GM21526 (cell line): ENCODE measurements around the gene N4BP2L1.

Source experiments
- ATAC-seq: cut with Tn5 transposase; IDR thresholded peaks from one replicate; pipeline ENCODE4 v1.9.1; 2021; ENCODE audit warnings: moderate library complexity; ENCODE audit not compliant: unreplicated experiment, low FRiP score

N4BP2L1 gene

DNA sequence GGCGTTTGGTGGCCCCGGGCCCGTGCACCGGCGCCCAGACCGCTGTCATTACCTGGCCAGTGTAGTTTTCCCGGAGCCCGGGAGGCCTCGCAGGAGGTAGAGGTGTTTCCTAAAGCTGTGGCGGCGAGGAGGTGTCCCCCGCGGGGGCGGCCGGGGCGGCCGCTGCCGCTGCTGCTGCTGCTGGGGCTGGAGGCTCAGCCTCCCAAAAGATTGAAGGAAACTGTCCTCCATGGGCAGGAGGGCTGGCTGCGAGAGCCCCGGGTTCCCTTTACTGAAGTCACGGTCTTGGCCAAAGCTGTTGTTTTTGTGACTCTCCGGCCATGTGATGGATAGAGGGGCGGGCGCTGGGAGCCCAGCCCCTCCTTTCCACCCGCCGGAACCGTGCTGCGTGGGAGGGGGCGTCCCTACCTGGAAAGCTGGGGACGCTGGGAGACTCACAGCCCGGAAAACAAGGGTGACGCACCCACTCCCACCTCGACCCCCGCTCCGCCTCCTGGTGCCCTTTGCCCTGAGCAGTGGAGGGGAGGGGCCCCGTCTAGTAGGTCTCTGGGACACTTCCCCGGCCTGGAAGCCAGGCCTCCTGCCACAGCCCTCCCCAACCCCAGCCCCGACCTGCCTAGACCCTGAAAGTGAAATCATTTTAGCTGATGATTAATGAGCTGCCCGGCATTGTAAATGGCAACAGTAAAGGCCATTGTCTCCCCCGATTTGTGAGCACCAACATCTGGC, at the start of gene N4BP2L1:
TSS of gene N4BP2L1 (minus strand) at position 279 of the 729 bp plus-strand sequence. CDS start at position 231, 48 bp downstream.
- peak; percentile 60 for ATAC-seq

DNA sequence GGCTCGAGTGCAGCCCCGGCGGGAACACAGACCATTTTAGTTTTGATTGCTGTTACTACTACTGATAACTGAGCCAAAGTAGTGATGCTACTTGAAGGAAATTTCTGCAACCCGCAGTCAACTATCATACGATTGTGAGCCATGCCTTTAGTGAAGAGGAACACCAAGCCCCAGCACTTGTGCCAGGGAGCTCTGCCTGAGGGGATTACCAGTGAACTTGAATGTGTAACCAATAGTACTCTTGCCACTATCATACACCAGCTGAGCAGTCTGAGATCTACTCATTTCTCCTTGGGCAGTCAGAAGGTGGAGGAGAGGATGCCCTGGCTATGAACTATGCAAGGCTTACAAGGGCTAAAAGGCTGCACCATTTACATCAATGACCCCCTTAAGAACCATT, 49.0 kb upstream of the N4BP2L1 start:
- no peak for ATAC-seq

DNA sequence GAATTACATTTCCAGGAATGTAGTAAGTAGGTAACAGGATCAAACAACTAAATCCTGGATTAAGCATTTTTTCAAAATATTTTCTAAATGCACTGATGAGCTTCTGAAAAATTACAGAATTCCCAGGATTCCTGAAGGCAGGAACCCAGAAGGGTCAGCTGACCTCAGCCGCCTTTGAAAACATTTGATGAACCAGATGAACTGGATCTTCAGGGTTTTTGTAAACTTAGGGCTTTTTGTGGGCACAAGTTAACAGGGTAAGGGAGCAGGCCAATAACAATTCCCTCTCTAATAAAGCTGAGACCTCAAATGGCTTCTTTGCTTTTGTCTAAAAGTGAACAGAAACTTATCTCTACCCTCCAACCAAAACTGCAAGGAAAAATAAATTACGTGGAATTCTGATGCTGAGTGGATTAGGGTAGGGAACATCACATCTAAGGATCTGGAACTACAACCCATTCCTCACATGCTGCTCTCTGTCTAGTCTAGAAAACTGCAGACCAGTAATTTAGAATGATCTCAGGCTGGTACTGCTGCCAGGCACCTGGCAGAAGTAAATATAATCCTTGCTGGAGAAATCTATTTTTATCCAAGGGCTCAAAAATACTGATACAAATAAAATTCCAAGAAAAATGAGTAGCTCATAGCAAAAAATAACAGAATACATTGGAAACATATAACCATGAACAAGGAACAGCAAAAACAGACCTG, 48.2 kb upstream of the N4BP2L1 start:
- no peak for ATAC-seq

DNA sequence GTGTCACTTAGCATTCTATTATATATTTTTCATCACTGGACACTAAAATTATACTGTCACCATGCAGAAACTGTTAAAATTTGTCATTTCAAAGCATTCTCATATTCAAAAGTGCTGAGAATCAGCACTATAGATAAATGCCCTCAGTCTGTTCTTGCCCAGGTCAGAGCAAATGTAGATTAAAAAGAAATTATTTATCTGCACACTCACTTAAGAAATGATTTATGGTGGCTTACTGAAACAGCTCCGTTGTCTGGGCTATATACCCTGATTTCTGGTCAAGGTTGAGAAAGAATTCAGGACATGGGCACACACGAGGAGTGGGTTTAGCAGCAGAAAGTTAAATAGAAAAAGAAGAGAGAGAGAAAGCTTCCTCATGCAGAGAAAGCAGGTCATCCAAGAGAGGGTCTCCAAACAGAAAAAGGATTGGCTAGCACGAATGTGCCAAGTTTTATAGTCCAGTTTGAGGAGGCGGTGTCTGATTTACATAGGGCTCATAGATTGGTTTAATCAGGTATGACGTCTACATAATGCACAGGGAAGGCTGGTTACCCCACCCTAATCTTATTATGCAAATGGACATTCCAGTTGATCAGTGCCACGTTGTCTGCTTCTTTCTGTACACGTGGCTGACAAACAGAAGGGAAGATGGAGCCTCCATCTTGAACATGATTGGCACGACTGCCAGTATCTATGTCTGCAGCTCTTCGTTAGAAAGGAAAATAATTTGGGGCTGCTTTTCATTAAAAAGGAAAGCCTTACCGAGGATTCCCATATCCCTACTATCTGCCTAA, 47.3 kb upstream of the N4BP2L1 start:
- ATAC-seq = no peak

DNA sequence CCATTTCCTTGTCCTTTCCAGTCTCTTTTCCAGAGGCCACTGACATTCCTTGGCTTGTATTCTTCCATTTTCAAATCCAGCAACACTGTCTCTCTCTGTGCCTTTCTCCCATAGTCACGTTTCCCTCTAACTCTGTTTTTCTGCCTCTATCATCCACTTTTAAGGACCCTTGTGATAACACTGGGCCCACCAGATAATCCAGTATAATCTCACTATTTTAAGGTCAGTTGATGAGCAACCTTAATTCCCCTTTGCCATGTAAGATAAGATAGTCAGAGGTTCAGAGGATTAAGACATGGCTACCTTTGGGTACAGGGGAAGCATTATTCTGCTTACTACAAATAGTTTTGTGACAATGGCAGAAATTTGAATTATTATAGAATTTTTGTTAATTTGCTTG, 45.7 kb upstream of the N4BP2L1 start:
- no peak for ATAC-seq

DNA sequence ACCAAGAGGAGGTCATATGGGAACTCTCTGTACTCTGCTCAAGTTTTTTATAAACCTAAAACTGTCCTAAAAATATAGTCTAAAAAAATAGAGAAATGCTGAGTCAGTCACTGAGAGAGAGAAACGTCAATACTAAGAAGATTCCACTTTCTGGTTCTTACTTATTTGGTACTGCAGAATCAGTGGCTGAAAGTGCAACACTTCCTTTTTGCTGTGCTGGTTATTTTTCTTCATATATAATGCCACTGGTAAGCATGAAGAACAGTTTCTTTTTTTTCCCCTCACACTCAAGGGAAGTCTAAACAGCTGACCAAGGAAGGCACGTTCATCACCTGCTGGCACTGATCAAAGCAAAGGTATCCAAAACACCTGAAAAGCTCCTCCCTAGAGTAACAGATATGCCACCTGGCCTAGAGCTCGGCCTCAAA, 44.3 kb upstream of the N4BP2L1 start:
- peak; percentile 73 for ATAC-seq

DNA sequence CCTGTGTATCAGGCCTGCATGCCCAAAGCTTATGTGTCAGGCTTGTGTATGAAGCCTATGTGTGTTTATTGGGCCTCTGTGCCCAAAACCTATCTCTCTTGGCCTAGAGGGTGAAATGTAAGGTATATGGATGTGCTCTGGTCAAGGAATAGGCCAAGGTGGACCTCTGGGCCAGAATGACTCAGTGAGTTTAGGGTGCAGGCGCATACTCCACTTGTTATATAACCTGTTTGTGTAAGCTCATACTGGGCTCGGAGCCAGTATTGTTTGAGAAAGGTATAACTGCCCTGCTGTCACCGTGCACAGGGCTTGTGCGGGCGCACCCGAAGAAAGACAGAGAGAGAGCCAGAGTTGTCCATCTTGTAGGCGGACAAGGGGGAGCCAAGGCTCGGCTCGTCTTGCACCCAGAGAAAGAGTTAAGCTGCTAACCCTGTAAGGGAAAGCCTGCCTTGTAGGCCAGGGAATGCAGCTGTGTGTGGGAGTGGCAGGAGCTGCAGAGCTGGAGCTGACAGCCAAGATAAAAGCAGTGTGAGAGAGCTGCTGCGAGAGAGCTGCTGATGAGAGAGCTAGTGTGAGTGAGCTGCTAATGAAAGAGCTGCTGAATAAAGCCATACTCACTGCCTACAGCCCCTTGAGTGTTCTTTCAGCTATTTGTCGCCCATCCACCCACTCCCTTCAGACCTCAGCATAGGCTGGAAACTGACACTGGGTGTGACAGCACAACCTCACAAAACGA, 43.4 kb upstream of the N4BP2L1 start:
- ATAC-seq = no peak

DNA sequence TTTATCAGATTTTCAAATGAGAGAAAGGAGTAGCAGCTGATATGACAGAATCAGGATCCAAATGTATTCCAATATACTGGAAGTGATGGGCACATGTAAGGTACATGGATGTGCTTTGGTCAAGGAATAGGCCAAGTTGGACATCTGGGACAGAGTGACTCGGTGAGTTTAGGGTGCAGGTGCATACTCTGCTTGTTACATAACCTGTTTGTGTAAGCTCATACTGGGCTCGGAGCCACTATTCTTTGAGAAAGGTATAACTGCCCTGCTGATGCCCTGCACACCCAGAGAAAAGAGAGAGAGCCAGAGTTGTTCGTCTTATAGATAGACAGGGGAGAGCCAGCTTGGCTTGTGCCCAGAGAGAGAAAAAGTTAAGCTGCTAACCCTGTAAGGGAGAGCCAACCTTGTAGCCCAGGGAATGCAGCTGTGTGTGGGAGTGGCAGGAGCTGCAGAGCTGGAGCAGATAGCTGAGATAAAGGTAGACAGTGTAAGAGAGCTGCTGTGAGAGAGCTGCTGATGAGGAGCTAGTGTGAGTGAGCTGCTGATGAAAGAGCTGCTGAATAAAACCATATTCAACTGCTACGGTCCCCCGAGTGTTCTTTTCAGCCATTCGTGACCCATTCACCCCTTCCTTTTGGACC, 40.7 kb upstream of the N4BP2L1 start:
- ATAC-seq = no peak

DNA sequence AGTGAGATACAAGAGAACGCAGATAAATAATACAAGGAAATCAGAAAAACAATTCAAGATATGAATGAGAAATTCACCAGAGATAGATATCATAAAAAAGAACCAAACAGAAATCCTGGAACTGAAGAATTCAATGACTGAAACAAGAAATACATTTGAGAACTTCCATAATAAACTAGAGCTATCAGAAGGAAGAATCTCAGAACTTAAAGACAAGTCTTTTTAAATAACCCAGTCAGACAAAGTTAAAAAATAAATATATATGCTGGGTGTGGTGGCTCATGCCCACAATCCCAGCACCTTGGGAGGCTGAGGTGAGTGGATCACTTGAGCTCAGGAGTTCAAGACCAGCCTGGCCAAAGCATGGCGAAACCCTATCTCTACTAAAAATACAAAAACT, 28.7 kb upstream of the N4BP2L1 start:
- ATAC-seq = no peak

DNA sequence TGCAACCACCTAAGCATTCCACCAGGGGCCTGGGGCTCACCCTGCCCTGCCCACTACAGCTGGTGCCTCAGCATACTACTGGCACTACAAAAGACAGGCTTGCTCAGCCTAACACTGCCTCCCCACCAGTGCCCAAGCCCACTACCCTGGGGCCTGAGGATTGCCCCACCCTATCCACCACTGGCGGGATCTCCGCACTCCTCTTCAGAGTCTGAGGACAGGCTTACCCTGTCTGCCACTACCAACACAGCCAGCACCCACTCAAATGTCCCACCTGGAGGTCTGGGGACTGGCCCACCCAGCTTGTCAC, 27.6 kb upstream of the N4BP2L1 start:
- ATAC-seq = no peak

DNA sequence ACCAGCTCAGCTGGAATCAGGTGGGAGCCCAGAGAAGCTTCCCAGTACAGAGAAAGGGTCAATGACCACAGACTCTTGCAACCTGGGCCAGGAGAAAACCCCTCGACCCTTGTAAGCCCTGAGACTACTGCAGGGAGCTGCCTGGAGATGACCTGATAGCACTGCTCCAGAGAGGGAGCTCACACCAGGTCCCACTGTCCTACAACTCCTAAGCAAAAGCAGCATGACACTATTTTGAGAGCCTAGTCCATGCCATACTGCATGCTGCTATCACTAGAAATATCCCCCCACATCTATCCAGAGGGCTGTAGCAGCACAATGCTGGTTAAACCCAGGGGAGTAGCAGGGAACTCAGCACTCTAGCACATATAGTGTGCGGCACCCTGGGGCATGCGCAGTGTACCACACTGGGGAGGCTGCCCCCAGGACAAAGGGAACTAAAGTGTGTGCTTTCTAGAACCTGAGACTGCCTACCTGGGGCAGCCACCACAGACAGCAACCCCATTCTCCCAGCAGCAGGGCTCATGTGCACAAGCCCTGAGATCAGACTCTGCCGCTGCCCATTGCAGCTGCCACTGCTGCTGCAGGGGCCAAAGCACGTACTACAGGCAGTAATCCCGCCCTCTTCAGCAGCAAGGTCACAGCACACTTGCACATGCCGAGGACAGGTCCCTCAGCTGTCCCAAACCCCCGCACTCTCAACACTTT, 27.1 kb upstream of the N4BP2L1 start:
- no peak for ATAC-seq

DNA sequence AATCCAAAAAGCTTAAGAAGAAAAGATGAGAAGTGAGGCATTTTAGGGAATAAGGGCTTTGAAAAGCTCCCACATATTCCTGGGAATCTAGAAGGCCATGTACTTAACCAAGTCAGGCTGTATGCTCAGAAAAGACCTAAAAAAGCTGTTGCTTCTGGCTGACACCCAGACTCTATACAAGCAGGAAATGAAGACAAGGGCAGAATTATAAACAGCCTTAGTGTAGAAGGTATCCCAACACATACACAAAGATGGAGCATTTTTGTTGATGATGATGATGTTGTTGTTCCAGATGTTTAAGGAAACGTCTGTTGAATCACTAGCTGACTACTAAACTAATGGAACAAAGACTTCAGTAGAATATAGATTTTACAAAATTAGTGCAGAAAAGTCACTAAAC, 26.1 kb upstream of the N4BP2L1 start:
- no peak for ATAC-seq

DNA sequence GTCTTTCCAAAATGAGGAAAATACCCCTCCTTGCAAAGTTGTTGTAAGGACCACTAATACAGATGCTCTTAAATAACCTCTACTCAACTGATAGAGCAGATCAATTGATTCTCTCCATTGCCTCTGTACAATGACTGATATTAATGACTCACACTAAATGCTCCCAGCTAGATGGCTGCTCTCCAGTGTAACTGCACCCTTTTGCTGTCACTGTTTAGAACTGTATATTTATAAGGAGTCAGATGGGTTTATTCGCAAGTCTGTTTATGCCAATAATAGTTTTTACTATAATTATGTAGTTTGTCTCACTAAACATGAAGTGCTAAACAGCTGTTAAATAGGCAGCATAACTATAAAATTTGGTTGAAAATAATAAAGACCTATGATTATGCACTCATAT, 21.0 kb upstream of the N4BP2L1 start:
- ATAC-seq = no peak

DNA sequence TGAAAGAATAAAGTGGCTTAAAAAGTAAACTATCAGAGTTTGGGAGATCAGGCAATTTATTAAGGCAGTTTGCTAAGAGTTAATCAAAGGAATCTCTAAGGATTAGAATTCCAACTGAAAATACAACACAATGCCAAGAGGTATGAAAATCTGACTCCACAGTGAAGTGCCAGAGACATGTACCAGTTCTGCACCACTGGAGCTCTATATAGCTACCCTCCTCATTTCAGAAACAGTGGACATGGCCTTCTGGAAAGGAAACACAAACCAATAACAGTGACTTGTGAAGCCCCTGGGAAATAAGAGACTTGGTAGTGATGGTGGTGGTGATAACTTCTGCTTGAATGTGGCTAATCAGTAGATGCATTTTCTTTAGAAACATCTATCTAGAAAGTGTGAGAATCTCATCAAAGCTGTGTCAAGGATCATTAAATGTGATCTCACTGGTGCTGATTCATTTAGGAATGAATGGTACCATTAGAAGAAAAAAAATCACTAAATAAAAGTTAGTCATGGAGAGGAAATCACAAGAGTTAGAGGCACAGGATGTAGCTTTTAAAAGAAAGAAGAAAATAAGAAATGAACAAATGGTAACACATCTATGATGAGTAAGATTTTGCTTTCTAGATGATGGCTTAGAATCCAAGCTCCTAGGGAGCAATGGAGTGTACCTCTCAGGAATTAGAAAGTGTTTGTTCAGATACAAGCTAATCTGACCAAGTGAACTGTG, 20.1 kb upstream of the N4BP2L1 start:
- ATAC-seq = no peak

DNA sequence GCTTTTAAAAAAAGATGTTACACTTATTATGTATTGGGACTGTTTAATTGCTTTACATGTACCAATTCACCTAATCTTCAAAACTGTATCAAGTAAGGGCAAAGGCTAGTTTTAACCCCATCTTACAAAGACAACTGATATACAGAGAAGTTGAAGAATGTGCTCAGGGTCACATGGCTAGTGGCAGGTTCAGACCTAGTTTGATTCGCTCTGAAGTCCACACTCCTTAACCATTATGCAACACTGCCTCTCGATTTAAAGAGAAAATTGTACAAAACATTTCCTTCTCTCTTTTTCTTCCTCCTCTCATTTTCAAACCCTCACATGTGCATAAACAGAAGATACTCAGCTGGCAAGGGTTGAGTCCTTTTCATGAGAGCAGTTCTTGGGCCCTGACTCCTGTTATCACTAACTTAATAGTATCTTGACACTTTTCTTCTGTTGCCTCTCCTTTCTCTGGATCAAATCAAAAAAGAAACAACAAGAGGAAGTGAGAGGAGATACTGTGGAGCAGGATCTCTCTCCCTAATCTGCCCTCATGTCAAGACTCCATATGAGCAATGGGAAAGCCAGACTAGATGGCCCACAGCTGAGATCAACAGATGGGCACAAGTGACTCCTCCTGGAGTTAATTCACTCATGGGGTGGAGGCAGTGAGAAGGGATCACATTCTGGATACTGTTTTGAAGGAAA, 19.0 kb upstream of the N4BP2L1 start:
- ATAC-seq = no peak

DNA sequence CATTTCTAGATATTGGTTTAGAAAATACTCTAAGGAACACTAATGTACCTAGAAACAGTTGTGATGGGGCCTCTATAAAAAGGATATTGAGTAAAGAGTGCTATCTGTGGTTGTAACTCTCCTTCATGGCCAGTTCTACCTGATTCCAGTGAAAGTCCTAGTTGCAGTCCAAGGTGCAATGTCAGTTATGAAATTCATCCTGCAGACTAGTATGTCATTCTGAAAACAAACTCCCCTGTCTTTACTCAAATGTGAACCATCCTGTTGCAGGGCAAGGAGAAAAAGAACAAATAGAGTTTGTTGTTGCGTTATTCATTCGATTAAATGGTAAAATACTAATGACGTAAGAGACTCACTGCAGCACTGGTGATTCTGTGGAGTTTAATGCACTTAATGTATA, 18.3 kb upstream of the N4BP2L1 start:
- ATAC-seq = no peak

DNA sequence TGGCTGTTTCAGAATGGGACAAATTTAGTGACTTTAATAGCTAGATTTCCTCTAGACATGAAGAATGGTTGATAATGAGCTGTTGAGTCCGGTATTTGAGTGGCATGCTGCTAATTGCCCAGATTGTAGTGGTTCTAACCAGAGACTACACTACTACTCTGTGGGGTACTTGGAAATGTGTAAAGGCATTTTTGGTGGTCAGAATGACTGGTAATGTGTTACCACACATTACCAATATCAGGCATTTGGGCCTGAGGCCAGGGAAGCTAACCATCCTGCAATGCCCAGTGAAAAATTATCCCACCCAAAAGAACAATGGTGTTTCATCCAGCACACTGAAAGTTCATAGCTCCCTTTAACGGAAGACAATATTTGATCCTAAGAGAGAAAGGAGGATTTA, 17.5 kb upstream of the N4BP2L1 start:
- ATAC-seq = no peak

DNA sequence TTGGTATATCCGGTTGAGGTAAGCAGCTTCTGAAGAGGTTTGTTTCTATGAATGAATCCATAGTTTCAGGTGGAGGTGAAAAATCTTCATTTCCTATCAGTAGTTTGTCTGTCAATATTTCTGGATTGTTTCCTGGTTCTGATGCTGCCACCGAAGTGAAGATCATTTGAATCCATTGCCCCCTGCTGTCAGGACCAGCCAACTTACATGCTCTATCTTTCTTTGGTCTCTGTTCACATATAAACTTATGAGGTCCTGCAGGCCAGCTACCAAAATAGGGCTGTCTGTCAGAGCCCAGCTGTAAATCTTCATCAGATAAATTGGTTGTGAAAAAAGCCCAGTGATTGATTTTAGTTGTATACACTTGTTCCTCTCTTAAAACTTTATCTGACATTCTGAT, 15.2 kb upstream of the N4BP2L1 start:
- peak; percentile 50 for ATAC-seq

DNA sequence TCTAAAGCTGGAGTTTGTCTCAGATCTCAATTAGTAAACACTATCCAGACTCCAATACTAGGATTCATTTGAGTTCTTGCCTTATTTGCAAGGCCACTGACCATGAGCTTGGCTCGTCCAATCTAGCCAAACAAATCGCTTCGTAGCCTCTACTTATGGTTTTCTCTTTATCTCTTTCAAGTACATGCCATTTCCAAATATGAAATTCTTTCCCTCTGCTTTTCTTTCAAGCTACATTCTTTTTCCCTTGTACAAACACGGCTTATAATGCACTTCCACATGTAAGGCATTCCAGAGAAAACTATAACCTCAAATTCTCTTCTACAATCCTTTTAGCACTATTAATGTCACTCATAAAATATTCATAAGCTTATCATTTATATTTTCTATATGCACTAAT, 10.9 kb upstream of the N4BP2L1 start:
- ATAC-seq = no peak
